K562 treated with DMSO at 1 percent for 24 hours (cell line): ENCODE data around the gene OR8I2. TPM values are rescaled to one million over a fixed set of nuclear protein-coding genes. Genes with fewer than 3 reads are reported as not detected.

Experiments
- total RNA-seq: library from RNA; unstranded; fragments of 300-600 nt; gene quantifications from 2 replicates; pipeline ENCODE4 v1.2.3, GENCODE V29; 2022; ENCODE audit warnings: low read depth; ENCODE audit not compliant: insufficient read depth

Gene OR8I2
- total RNA-seq: not detected in 2 replicates

GRCh38 chr11:56093008-56093407 is at the start of gene OR8I2:
Gene OR8I2 (plus strand): TSS chr11:56093308. CDS start chr11:56093308, 0 bp downstream.

GRCh38 chr11:56103210-56103737 is 10.2 kb downstream of the OR8I2 start, which contains the start of gene OR8H2:
Gene OR8H2 (plus strand): TSS chr11:56103687. CDS start chr11:56105043, 1,356 bp downstream.

GRCh38 chr11:56122073-56122472 is 29.0 kb downstream of the OR8I2 start, which contains the start of gene OR8H3:
Gene OR8H3 (plus strand): TSS chr11:56122373. CDS start chr11:56122373, 0 bp downstream.

GRCh38 chr11:56140151-56140661 is 47.1 kb downstream of the OR8I2 start, which contains the start of gene OR8J3:
Gene OR8J3 (minus strand): TSS chr11:56140201. CDS start chr11:56137718, 2,483 bp downstream.

Other genes starting within 250 kb of the OR8I2 start
- not detected in 2 replicates for gene TRIM51, start 210.0 kb upstream of the OR8I2 start, total RNA-seq
- gene OR5W2, start 178.7 kb upstream of the OR8I2 start, total RNA-seq: not detected in 2 replicates
- not detected in 2 replicates for gene OR5I1, start 156.9 kb upstream of the OR8I2 start, total RNA-seq
- not detected in 2 replicates for gene OR10AG1, start 123.4 kb upstream of the OR8I2 start, total RNA-seq
- not detected in 2 replicates for gene OR5F1, start 98.7 kb upstream of the OR8I2 start, total RNA-seq
- not detected in 2 replicates for gene OR5AS1, start 65.7 kb upstream of the OR8I2 start, total RNA-seq
- gene OR8H2, start 10.4 kb downstream of the OR8I2 start, total RNA-seq: not detected in 2 replicates
- not detected in 2 replicates for gene OR8H3, start 29.1 kb downstream of the OR8I2 start, total RNA-seq
- not detected in 2 replicates for gene OR8J3, start 46.9 kb downstream of the OR8I2 start, total RNA-seq
- gene OR8K5, start 67.0 kb downstream of the OR8I2 start, total RNA-seq: not detected in 2 replicates
- not detected in 2 replicates for gene OR5J2, start 83.3 kb downstream of the OR8I2 start, total RNA-seq
- not detected in 2 replicates for gene OR5T2, start 140.9 kb downstream of the OR8I2 start, total RNA-seq
- gene OR5T3, start 158.9 kb downstream of the OR8I2 start, total RNA-seq: not detected in 2 replicates
- not detected in 2 replicates for gene OR5T1, start 180.8 kb downstream of the OR8I2 start, total RNA-seq
- gene OR8H1, start 198.9 kb downstream of the OR8I2 start, total RNA-seq: not detected in 2 replicates
- not detected in 2 replicates for gene OR8K3, start 221.8 kb downstream of the OR8I2 start, total RNA-seq